Measurements from ENCODE around the gene TMEM181. TPM values are rescaled to one million over a fixed set of nuclear protein-coding genes. Genes with fewer than 3 reads are reported as not detected.
"Not testable (repeated sequence)": the region's sequence is repeated elsewhere in the genome, so short reads cannot be mapped to it uniquely, and the experiment has no call there.

The TMEM181 gene
- total RNA-seq, 2 donors from 2014 or later, result 12.9 to 14.1 TPM

DNA sequence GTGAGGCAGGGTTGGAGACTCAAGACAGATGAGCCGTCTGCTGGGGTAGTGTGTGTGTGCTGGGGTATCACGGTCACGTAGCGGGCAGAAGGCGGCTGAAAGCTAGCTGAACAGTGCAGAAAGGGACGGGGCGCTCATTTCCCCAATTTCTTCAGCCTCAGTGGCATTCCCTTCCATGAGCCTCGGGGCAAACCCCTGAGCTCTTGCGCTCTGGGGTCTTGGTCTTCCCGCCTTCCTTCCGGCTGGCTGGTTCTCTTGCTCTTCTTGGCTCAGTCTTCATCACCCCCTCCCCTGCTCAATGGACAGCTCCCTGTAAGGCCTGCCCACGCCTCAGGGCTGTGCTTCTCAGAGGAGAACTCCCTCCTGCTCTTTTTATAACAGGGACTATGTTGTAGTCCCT lies 15.5 kb upstream of the TMEM181 start:
- Mint-ChIP-seq H3K36me3 (ENCODE audit: insufficient read depth in 2 of 2) (no peaks in the 10 kb centered on the region), H3K4me1 (ENCODE audit: low read depth) (no peaks in the 10 kb centered on the region), H3K27ac (no peak overlapping the region), H3K4me3 (no peak overlapping the region), H3K27me3 (ENCODE audit: low read depth) (peaks cover 21% of the 10 kb centered on the region), H3K9me3 (no peaks in the 10 kb centered on the region)
- ATAC-seq (replicated peaks in 1 of 2) (no peak), DNase-seq (no peak)

DNA sequence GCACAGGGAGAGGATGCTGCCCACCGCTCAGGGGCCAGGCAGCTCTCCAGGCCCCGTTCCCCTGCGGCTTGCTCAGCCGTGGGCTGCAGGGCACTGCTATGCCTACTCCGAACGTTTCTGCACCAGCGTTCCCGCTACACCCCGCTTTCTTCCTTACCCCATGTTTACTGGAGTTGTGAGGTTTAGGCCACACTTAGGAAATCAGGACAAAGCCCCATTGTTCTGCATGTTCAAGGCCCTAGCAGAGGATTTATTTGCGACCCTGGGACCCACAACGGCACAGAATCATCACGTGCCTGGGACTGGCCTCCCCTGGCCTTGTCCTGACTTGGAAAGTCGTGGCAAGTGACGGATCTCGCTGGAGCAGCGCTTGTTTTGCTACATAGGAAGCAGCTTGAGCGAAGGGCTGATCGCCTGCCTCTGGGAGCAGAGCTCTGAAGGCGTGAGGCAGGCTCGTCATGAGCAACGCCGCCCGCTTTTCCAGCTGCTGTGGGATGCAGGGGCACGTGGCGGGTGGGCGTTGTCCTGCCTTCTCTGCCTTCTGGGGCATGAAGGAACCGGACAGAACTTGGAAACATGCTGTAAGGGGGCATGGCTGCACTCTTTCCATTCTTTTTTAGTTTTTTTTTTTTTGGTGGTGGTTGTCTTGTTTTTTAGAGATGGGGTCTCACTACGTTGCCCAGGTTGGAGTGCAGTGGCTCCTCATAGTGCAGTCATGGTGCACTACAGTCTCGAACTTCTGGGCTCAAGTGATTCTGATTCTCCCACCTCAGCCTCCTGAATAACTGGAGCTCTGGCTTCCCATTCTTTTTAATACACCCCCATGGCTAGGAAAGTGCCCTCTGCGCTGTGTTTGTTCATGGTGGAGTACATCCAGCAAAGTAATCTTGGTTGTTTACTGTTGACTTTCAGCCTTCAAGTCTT lies 14.6 kb upstream of the TMEM181 start:
- H3K9me3 Mint-ChIP-seq, result no peaks in the 10 kb centered on the region
- H3K4me1 Mint-ChIP-seq (ENCODE audit: low read depth), result no peaks in the 10 kb centered on the region
- H3K27me3 Mint-ChIP-seq (ENCODE audit: low read depth), result peaks cover 13% of the 10 kb centered on the region
- ATAC-seq (replicated peaks in 1 of 2), result no peak
- no peak for DNase-seq
- H3K36me3 Mint-ChIP-seq (ENCODE audit: insufficient read depth in 2 of 2), result no peaks in the 10 kb centered on the region
- H3K4me3 Mint-ChIP-seq, result no peak overlapping the region
- no peak overlapping the region for H3K27ac Mint-ChIP-seq

DNA sequence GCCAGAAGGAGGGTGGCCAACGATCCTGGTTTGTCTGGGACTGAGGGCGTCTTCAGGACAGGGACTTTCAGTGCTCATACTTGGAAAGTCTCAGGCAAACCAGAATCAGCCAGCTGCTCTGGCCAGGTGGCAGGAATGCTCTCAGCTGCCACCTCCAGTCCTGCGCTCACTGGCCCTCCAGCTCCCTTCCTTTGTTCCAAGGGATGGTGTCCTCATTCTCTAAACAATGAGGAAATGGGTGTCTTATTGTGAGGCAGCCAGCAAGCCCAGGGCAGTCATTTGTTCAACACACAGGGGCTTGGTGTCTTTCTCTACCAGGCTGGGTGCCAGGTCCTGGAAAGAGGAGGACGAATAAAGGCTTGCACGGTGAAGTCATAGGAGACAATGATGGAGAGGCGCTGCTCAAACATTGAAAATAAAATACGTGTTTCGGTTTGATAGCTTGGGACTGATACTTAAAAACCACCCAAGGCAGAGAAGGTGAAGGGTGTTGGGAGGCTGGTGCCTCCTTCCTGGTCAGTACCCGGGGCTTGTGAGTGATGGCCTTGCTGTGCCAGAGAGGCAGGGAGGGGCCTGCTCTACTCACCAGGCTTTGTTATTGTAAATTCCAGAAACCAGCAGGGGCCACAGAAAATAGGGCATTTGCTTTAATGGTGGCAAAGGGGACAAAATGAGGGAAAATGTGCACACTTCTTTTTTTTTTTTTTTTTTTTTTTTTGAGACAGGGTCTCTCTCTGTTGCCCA lies 11.3 kb upstream of the TMEM181 start:
- peaks cover 6% of the 10 kb centered on the region for H3K27me3 Mint-ChIP-seq (ENCODE audit: low read depth)
- ATAC-seq (replicated peaks in 1 of 2) (no peak), DNase-seq (no peak)
- no peaks in the 10 kb centered on the region for H3K36me3 Mint-ChIP-seq (ENCODE audit: insufficient read depth in 2 of 2)
- H3K4me3 Mint-ChIP-seq, result no peak overlapping the region
- no peak overlapping the region for H3K27ac Mint-ChIP-seq
- no peaks in the 10 kb centered on the region for H3K9me3 Mint-ChIP-seq
- peaks cover 7% of the 10 kb centered on the region for H3K4me1 Mint-ChIP-seq (ENCODE audit: low read depth)

- ATAC-seq (replicated peaks in 1 of 2) (no peak), DNase-seq (no peak)
- H3K9me3 Mint-ChIP-seq, result no peaks in the 10 kb centered on the region
- H3K4me3 Mint-ChIP-seq, result no peak overlapping the region
- H3K27ac Mint-ChIP-seq, result no peak overlapping the region
- H3K36me3 Mint-ChIP-seq (ENCODE audit: insufficient read depth in 2 of 2), result no peaks in the 10 kb centered on the region
- H3K27me3 Mint-ChIP-seq (ENCODE audit: low read depth), result peaks cover 6% of the 10 kb centered on the region
- peaks cover 7% of the 10 kb centered on the region for H3K4me1 Mint-ChIP-seq (ENCODE audit: low read depth)
These were observed 7.7 kb upstream of the TMEM181 start for GRCh38 chr6:158552055-158552795.

DNA sequence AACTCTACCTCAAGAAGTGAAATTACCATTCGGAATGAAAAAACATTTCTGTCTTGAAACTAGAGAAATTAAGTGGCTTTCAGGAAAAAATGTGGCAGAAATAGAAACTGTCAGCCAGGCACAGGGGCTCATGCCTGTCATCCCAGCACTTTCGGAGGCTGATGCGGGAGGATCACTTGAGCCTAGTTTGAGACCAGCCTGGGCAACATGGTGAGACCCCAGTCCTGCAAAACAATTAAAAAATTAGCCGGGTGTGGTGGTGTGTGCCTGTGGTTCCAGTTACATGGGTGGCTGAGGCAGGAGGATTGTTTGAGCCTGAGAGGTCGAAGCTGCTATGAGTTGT lies 7.1 kb upstream of the TMEM181 start:
- Mint-ChIP-seq H3K9me3 (no peaks in the 10 kb centered on the region), H3K4me3 (no peak overlapping the region), H3K4me1 (ENCODE audit: low read depth) (peaks cover 7% of the 10 kb centered on the region), H3K27ac (no peak overlapping the region), H3K27me3 (ENCODE audit: low read depth) (peaks cover 6% of the 10 kb centered on the region), H3K36me3 (ENCODE audit: insufficient read depth in 2 of 2) (no peaks in the 10 kb centered on the region)
- DNase-seq (no peak), ATAC-seq (replicated peaks in 1 of 2) (no peak)

- no peak overlapping the region for H3K4me3 Mint-ChIP-seq
- no peaks in the 10 kb centered on the region for H3K36me3 Mint-ChIP-seq (ENCODE audit: insufficient read depth in 2 of 2)
- no peaks in the 10 kb centered on the region for H3K27me3 Mint-ChIP-seq (ENCODE audit: low read depth)
- no peak overlapping the region for H3K27ac Mint-ChIP-seq
- H3K9me3 Mint-ChIP-seq, result no peaks in the 10 kb centered on the region
- ATAC-seq (replicated peaks in 1 of 2) (no peak), DNase-seq (no peak)
- H3K4me1 Mint-ChIP-seq (ENCODE audit: low read depth), result peaks cover 14% of the 10 kb centered on the region
These were observed 5.1 kb upstream of the TMEM181 start for GRCh38 chr6:158554611-158555361.

- H3K27me3 Mint-ChIP-seq (ENCODE audit: low read depth), result no peaks in the 10 kb centered on the region
- DNase-seq (no peak), ATAC-seq (replicated peaks in 1 of 2) (no peak)
- H3K4me3 Mint-ChIP-seq, result no peak overlapping the region
- no peaks in the 10 kb centered on the region for H3K9me3 Mint-ChIP-seq
- peaks cover 20% of the 10 kb centered on the region for H3K4me1 Mint-ChIP-seq (ENCODE audit: low read depth)
- H3K27ac Mint-ChIP-seq, result no peak overlapping the region
- peaks cover 0 to 2% of the 10 kb centered on the region in 2 donors for H3K36me3 Mint-ChIP-seq (ENCODE audit: insufficient read depth in 2 of 2)
These were observed 3.8 kb upstream of the TMEM181 start for GRCh38 chr6:158556113-158556512.

GRCh38 chr6:158557110-158557509 lies 2.8 kb upstream of the TMEM181 start:
- not testable (repeated sequence) for H3K9me3 Mint-ChIP-seq; H3K36me3 Mint-ChIP-seq (ENCODE audit: insufficient read depth in 2 of 2); H3K4me3 Mint-ChIP-seq; H3K27ac Mint-ChIP-seq; ATAC-seq (replicated peaks in 1 of 2); DNase-seq; H3K27me3 Mint-ChIP-seq (ENCODE audit: low read depth)
- peaks cover 29% of the 10 kb centered on the region for H3K4me1 Mint-ChIP-seq (ENCODE audit: low read depth)

GRCh38 chr6:158557927-158558326 lies 2.0 kb upstream of the TMEM181 start:
- Mint-ChIP-seq H3K4me1 (ENCODE audit: low read depth) (peaks cover 29% of the 10 kb centered on the region), H3K9me3 (no peaks in the 10 kb centered on the region), H3K27ac (no peak overlapping the region), H3K36me3 (ENCODE audit: insufficient read depth in 2 of 2) (peaks cover 0 to 2% of the 10 kb centered on the region in 2 donors), H3K4me3 (no peak overlapping the region), H3K27me3 (ENCODE audit: low read depth) (no peaks in the 10 kb centered on the region)
- DNase-seq (no peak), ATAC-seq (replicated peaks in 1 of 2) (no peak)

- ATAC-seq (replicated peaks in 1 of 2) (no peak), DNase-seq (no peak)
- Mint-ChIP-seq H3K36me3 (ENCODE audit: insufficient read depth in 2 of 2) (peaks cover 0 to 2% of the 10 kb centered on the region in 2 donors), H3K4me3 (peak overlapping the region; percentile 52 to 99), H3K27me3 (ENCODE audit: low read depth) (no peaks in the 10 kb centered on the region), H3K9me3 (no peaks in the 10 kb centered on the region), H3K27ac (peak overlapping the region; percentile 67), H3K4me1 (ENCODE audit: low read depth) (peaks cover 29% of the 10 kb centered on the region)
These were observed 1.2 kb upstream of the TMEM181 start for GRCh38 chr6:158558415-158559306.

- Mint-ChIP-seq H3K9me3 (no peaks in the 10 kb centered on the region), H3K27me3 (ENCODE audit: low read depth) (no peaks in the 10 kb centered on the region), H3K27ac (peak overlapping the region; percentile 27), H3K4me1 (ENCODE audit: low read depth) (peaks cover 33% of the 10 kb centered on the region), H3K4me3 (peak overlapping the region; percentile 52 to 99), H3K36me3 (ENCODE audit: insufficient read depth in 2 of 2) (peaks cover 0 to 2% of the 10 kb centered on the region in 2 donors)
- no peak for ATAC-seq (replicated peaks in 1 of 2)
- DNase-seq, result no peak
These were observed 475 bp upstream of the TMEM181 start for GRCh38 chr6:158559338-158559894.
